ENCODE measurements around the gene ALK.

- TF ChIP-seq, protein P1, sequence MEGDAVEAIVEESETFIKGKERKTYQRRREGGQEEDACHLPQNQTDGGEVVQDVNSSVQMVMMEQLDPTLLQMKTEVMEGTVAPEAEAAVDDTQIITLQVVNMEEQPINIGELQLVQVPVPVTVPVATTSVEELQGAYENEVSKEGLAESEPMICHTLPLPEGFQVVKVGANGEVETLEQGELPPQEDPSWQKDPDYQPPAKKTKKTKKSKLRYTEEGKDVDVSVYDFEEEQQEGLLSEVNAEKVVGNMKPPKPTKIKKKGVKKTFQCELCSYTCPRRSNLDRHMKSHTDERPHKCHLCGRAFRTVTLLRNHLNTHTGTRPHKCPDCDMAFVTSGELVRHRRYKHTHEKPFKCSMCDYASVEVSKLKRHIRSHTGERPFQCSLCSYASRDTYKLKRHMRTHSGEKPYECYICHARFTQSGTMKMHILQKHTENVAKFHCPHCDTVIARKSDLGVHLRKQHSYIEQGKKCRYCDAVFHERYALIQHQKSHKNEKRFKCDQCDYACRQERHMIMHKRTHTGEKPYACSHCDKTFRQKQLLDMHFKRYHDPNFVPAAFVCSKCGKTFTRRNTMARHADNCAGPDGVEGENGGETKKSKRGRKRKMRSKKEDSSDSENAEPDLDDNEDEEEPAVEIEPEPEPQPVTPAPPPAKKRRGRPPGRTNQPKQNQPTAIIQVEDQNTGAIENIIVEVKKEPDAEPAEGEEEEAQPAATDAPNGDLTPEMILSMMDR (IDR thresholded peaks at IDR 0.05; ENCODE audit: low read length) = no peak
- TF ChIP-seq EZH2phosphoT487 (IDR thresholded peaks at IDR 0.05; ENCODE audit: low read length) = no peak
Measured at GRCh38 chr2:29741132-29741531, 180.3 kb downstream of the ALK start.
